GM04503 (cell line): Measurements from ENCODE around the gene SAMM50.
"Not testable (repeated sequence)": the region's sequence is repeated elsewhere in the genome, so short reads cannot be mapped to it uniquely, and the experiment has no call there.

Experiments used
- DNase-seq: peaks from one replicate; pipeline ENCODE4 v3.0.0-alpha.2; 2012; ENCODE audit warnings: low read depth

SAMM50 gene

GRCh38 chr22:44000123-44000522 is 44.9 kb downstream of the SAMM50 start:
- DNase-seq, result no peak

DNA sequence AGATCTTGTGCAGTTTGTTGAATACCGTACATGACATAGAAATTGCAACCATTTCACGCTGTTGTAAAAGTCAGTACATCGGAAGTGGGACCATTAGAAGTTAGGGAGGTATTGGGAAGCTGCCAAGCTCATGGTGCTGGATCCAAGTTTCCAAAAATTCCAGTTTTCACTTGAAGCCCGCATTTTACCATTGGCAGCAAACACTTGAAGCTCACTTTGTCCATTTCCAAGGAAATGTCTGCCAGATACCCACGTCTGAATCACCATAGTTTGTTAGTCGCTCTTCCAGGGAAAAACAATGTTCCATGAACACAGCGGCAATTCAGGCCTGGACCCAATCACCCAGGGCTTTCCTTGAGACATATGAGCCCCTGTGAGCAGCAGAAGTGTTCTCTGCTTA is 46.3 kb downstream of the SAMM50 start:
- no peak for DNase-seq

DNA sequence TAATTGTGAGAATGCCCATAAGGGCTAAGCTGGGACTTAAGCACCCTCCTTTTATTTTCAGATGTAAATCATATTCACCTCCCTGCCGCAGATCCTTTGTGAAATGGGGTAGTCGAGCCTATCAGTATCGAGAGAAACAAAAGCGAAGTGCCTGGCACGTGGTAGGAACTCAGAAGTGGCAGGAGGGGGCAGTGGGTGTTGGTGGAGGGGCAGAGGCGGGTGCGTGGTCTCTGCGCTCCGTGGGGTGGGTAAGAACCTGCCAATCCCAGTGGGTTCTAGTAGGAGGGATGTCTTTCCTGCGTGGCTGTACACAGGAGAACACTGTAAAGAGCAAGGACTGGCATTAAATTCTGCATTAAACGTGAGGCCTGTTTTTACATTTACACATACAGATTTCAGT is 47.1 kb downstream of the SAMM50 start:
- no peak for DNase-seq

DNA sequence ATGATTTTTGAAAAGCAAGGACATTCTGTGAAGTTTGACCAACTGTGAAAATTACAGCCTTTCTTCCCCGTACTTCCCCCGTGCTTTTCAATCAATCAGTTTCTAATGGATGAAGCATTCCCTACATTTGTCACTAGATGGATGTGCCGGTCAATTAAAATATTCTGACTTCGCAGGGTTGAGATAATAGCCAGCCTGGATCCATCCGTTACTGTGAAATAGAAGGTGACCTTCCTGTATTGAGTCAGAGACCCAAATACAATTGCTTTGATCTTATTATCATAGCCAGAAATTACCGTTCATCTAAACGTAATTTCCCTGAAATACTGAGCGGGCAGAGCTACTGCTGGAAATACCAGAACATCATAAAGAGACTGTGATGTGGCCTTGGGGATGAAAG is 47.8 kb downstream of the SAMM50 start:
- no peak for DNase-seq

- DNase-seq, result no peak
Measured at GRCh38 chr22:44003405-44004103, 48.3 kb downstream of the SAMM50 start.

DNA sequence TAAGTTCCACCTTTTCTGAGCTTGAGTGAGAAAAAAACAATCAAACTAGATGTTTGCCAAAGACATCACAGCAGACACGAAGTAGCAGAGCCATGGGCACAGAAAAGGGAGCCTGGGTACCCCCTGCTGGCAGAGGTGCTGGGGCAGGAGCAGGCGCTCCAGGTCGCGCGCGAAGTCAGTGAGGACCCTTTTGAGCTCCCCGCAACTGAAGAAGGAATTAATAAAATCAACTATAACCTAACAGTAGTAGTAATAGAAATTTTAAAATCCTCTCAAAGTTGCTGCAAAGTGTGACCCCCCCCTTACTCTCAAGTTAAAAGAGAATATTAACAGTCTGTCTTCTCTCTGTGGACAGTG is 48.8 kb downstream of the SAMM50 start:
- DNase-seq, result no peak

DNA sequence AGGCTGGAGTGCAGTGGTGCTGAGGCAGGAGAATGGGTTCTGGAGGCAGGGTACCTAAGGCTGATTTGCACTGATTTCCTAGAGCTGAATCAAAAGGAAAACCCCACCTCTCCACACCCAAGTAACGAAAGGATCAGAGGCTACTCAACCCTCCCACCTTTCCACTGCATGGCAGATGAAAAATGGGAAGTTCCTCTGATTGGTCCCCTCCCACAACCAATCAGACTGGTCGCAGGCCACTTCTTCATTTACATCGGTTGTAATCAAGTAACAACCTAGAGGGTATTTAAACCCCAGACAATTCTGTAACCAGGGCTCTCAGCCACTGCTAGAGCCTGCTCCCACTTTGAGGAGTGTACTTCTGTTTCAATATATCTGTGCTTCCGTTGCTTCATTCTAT is 50.3 kb downstream of the SAMM50 start:
- DNase-seq, result no peak

DNA sequence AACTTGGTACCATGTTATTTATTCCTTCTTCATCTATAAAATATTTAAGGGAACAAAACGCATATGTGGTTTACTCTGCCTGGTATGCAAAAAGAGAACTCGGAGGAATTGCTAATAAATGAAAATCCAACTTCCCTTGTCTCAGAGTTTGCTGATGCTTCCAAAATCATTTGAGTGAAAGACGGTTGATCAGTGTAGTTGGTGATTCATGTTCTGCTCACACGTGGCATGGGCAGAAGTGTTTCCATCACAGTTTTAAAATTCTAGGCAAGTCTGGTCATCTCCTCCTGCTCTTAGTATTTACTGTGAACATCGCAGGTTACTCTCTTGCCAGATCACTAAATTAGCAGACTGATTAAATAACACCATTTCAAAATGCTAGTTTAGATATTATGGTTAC is 56.9 kb downstream of the SAMM50 start:
- no peak for DNase-seq

DNA sequence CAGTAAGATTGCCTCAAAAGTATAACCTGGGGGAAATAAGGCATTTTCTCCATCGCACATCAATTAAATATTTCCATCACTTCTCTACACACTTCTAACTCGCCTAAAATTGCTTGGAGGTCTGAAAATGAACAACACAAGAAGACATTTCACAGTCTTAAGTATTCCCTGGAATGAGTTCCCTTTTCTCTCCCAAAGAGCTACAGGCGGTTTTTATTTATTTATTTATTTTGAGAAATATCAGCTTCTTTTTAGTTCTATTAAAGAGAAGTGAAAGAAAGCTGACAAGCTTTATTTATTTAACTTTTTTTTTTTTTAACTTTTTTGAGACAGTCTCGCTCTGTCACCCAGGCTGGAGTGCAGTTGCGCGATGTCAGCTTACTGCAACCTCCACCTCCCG is 57.3 kb downstream of the SAMM50 start:
- no peak for DNase-seq

- DNase-seq, result no peak
Measured at GRCh38 chr22:44014241-44014640, 59.0 kb downstream of the SAMM50 start.

DNA sequence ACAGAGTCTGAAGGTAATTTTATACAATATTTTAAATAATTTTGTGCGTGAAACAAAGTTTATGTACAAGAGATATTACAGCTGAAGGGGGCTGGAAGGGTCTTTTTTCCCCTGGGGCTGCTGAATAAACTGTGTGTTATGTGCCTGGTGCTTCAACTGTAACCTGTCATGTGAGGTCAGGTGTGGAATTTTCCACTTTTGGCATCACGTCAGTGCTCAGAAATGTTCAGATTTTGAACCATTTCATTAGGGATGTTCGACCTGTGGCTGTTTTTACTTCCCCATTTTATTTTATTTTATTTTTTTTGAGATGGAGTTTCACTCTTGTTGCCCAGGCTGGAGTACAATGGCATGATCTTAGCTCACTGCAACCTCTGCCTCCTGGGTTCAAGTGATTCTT is 61.3 kb downstream of the SAMM50 start:
- not testable (repeated sequence) for DNase-seq

GRCh38 chr22:44018594-44018993 is 63.4 kb downstream of the SAMM50 start:
- DNase-seq, result no peak

- DNase-seq, result no peak
Measured at GRCh38 chr22:44019416-44019815, 64.2 kb downstream of the SAMM50 start.

DNA sequence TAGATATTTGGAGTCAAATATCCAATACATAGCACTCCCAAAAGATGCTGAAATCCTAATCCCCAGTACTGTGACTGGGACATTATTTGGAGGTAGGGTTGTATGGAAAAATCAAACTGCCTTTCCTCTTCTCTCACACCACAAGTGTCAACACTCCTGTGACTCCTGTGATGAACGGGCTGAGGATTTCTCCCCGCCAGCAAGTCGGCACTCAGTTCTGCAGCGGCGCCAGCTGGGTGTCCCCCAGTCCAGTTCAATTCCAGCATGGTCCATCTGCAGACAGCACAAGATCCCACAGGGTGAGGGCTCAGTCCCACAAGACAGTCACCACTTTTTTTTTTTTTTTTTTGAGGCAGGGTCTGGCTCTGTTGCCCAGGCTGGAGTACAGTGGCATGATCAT is 64.6 kb downstream of the SAMM50 start:
- DNase-seq, result no peak

- no peak for DNase-seq
Measured at GRCh38 chr22:44020981-44021380, 65.7 kb downstream of the SAMM50 start.

DNA sequence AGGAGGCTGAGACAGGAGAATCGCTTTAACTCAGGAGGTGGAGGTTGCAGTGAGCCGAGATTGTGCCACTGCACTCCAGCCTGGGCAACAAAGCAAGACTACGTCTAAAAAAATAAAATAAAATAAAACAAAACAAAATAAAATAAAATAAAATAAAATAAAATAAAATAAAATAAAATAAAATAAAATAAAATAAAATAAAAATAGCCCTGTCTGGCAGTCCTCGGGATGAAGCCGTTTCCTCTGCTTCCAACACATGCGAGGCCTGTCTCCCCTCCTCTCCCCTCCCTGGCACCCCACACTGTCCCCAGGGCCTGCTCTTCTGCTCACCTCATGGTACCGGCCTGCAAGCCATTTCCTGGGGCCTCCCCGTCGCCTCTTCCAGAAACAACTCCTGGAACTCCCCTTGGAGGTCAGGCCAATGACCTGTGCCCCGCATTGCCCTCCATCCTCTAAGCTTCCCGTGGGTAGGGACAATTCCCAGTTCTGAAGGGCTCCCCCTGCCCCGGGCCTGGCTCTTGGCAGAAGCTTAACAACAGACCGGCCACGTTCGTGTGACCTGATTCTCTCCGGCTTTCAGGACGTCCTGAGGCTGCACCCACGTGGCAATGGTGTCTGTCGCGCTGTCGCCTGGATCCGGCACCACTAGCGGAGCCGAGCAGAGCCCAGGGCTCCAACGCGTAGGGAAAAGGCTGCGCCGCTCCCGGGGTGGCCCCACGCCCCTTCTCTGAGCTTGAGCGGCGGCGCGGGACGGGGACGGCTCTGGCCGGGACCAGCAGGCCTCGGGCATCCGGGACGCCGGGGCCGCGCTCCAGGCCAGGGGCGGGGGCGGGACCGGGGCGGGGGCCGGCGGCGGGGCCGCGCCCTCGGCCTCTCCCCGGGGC is 68.4 kb downstream of the SAMM50 start:
- DNase-seq, result no peak

DNA sequence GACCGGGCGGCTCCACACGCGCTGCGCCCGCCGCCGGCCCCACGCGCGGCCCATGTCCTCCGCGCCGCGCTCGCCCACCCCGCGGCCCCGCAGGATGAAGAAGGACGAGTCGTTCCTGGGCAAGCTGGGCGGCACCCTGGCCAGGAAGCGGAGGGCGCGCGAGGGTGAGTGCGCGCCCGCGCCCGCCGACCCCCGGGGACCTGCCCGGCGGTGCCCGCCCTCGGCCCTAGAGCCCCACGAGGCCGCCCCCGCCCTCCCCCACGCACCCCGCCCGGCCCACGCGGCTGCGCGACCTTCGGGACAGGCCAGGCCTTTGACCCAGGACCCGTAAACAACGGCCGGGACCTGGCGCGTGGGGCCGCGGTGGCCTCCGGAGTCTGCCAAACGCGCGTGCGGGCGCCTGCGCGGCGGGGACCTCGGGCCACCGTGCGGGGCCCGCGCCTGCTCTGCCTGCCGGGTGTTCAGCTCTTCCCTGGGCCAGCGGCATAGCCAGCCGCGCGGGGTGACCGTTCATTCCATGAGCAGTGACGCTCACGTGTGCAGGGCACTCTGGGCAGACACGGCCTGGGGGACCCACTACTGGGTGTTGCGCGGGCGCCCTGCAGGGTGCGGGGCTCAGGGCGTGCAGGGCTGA is 69.2 kb downstream of the SAMM50 start, which contains the start of gene PARVB:
PARVB (plus strand) TSS at position 15 of the 634 bp plus-strand sequence; CDS start at position 53, 38 bp downstream.
- no peak for DNase-seq

DNA sequence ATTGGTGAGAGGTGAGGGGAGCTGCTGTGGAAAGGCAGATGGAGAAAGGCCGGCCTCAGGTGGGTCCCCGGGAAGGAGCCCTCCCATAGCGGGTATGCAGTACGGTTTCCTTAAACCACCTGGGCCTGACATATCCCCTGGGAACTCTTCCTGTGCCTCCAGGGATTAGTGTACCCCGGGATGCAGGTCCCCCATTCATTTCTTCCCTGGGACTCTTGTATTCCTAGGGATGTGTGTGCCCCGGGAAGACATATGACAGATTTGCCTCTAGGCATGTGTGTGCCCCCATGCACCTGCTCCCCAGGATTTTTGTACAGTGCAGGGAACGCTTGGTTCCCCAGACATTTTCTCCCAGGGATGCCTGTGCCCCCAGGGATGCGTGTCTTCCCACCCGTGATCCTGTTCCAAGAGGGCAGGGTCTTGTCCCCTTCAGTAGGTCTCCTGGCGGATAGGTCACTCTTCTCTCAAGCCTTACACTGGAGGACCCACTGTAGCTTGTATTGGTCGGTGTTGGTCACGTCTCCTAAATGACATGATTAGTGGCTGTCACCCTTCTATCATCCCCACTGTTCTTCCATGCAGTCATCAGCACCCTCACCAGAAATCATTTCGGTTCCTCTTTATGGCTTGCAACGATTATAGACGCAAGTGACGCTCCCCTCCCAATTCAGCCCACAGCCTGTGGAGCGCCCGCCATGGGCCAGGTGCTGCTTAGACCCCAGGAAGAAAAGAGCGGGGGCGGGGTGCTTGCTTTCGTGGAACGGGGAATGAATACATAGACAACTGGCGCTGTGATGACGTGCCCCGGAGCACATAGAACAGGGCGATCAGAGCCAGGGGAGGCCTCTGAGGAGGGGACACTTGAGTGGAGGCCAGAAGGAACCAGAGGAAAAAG is 70.2 kb downstream of the SAMM50 start:
- no peak for DNase-seq

DNA sequence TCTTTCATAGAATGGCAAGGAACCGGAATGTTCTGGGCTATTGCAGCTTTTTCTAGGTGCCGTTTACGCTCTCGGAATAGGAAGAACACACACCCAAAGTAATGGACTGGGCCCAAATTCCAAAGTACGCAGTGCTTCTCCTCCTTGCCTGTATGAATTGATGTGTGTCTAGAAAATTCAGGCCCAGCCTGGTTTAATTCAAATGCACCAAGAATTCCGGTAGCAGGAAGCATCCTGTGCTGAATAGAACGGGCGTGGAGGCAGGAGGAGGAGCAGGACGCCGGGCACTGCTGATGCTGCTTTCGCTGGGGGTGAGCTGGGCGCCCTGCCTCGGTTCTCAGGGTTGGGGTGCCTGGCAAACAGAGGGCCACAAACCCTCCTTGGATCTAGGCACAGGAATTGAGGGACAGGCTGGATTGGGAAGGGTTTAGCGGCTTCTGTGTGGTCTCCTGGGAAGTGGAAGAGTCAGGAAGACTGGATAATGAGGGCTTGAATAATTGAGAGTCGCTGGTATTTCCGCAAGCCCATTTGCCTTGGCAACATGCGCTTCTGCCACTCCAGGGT is 70.9 kb downstream of the SAMM50 start:
- DNase-seq, result no peak

- peak; percentile 62 for DNase-seq
Measured at GRCh38 chr22:44026630-44027511, 71.6 kb downstream of the SAMM50 start.

DNA sequence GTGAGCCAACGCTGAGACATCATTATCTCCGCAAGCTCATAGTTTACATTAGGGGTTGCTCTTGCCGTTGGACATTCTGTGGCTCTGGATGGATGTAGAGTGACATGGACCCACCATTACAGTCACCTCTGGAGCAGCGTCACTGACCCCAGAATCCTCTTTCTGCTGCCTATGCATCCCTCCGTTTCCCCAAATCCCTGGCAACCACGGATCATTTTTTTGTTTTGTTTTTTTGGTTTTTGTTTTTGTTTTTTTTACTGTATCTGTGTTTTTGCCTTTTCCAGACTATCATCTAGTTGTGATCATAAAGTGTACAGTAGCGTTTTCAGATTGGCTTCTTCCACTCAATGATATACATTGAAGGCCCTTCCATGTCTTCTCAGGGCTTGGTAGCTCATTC is 72.8 kb downstream of the SAMM50 start:
- DNase-seq, result no peak
